Measurements from ENCODE around the gene SEMA3C.

The SEMA3C gene

DNA sequence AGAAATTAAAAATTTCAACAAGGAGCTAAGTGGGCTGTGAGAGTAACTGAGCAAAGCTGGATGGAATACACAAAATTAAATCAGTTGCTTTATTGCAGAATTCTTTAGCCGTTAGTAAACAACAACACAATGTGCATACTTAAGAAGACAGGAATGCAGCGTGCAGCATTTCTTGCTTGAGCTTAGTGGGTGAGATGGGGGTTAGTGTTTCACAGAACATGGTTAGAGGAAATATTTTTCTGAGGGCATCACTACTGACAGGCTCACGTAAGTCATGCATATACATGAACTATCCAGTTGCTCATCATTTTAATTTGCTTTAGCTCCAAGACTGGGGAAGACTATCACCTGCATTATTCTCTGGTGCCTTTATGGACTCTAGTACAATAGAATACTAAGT lies 199.6 kb downstream of the SEMA3C start:
- Histone ChIP-seq H4K20me1 (ENCODE audit: insufficient read depth, low read length, poor library complexity, severe bottlenecking) (no peaks in the 10 kb centered on the region), H3K4me3 (ENCODE audit: low read length, poor library complexity, severe bottlenecking) (no peak overlapping the region), H3K9me3 (ENCODE audit: insufficient read depth, low read depth, low read length) (no peaks in the 10 kb centered on the region), H2AFZ (ENCODE audit: low read length) (no peak overlapping the region), H3K9ac (ENCODE audit: low read depth, low read length, poor library complexity, severe bottlenecking) (no peak overlapping the region), H3K9me2 (replicated peaks; ENCODE audit: low read depth, low read length) (no peaks in the 10 kb centered on the region), H3K4me2 (ENCODE audit: low read depth, low read length, poor library complexity, severe bottlenecking) (no peak overlapping the region), H3K4me1 (ENCODE audit: insufficient read depth, low read length, poor library complexity, severe bottlenecking) (no peaks in the 10 kb centered on the region), H3K79me2 (ENCODE audit: insufficient read depth, low read length) (no peaks in the 10 kb centered on the region), H3K27me3 (ENCODE audit: insufficient read depth, low read length, poor library complexity, severe bottlenecking) (no peaks in the 10 kb centered on the region), H3K36me3 (ENCODE audit: insufficient read depth, low read length) (no peaks in the 10 kb centered on the region), H3F3A (ENCODE audit: low read depth) (no peaks in the 10 kb centered on the region)
- no peak for TF ChIP-seq EZH2phosphoT487 (IDR thresholded peaks at IDR 0.05; ENCODE audit: borderline replicate concordance)
- TF ChIP-seq, protein P1, sequence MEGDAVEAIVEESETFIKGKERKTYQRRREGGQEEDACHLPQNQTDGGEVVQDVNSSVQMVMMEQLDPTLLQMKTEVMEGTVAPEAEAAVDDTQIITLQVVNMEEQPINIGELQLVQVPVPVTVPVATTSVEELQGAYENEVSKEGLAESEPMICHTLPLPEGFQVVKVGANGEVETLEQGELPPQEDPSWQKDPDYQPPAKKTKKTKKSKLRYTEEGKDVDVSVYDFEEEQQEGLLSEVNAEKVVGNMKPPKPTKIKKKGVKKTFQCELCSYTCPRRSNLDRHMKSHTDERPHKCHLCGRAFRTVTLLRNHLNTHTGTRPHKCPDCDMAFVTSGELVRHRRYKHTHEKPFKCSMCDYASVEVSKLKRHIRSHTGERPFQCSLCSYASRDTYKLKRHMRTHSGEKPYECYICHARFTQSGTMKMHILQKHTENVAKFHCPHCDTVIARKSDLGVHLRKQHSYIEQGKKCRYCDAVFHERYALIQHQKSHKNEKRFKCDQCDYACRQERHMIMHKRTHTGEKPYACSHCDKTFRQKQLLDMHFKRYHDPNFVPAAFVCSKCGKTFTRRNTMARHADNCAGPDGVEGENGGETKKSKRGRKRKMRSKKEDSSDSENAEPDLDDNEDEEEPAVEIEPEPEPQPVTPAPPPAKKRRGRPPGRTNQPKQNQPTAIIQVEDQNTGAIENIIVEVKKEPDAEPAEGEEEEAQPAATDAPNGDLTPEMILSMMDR (conservative IDR thresholded peaks at IDR 0.05; ENCODE audit: low read length), result no peak

- no peaks in the 10 kb centered on the region for H3K9me3 ChIP-seq (ENCODE audit: insufficient read depth, low read depth, low read length)
- no peak overlapping the region for H3K4me3 ChIP-seq (ENCODE audit: low read length, poor library complexity, severe bottlenecking)
- H3K27me3 ChIP-seq (ENCODE audit: insufficient read depth, low read length, poor library complexity, severe bottlenecking), result no peaks in the 10 kb centered on the region
- H3F3A ChIP-seq (ENCODE audit: low read depth), result no peaks in the 10 kb centered on the region
- no peaks in the 10 kb centered on the region for H3K4me1 ChIP-seq (ENCODE audit: insufficient read depth, low read length, poor library complexity, severe bottlenecking)
- H2AFZ ChIP-seq (ENCODE audit: low read length), result no peak overlapping the region
- no peaks in the 10 kb centered on the region for H3K36me3 ChIP-seq (ENCODE audit: insufficient read depth, low read length)
- no peaks in the 10 kb centered on the region for H4K20me1 ChIP-seq (ENCODE audit: insufficient read depth, low read length, poor library complexity, severe bottlenecking)
- no peak for TF ChIP-seq EZH2phosphoT487 (IDR thresholded peaks at IDR 0.05; ENCODE audit: borderline replicate concordance)
- H3K9me2 ChIP-seq (replicated peaks; ENCODE audit: low read depth, low read length), result no peaks in the 10 kb centered on the region
- H3K4me2 ChIP-seq (ENCODE audit: low read depth, low read length, poor library complexity, severe bottlenecking), result no peak overlapping the region
- H3K79me2 ChIP-seq (ENCODE audit: insufficient read depth, low read length), result no peaks in the 10 kb centered on the region
- H3K9ac ChIP-seq (ENCODE audit: low read depth, low read length, poor library complexity, severe bottlenecking), result no peak overlapping the region
Observed at GRCh38 chr7:80711531-80711930, 207.3 kb downstream of the SEMA3C start.

- Histone ChIP-seq H3K79me2 (ENCODE audit: insufficient read depth, low read length) (no peaks in the 10 kb centered on the region), H3K36me3 (ENCODE audit: insufficient read depth, low read length) (no peaks in the 10 kb centered on the region), H3K9ac (ENCODE audit: low read depth, low read length, poor library complexity, severe bottlenecking) (no peak overlapping the region), H3K4me2 (ENCODE audit: low read depth, low read length, poor library complexity, severe bottlenecking) (no peak overlapping the region), H4K20me1 (ENCODE audit: insufficient read depth, low read length, poor library complexity, severe bottlenecking) (no peaks in the 10 kb centered on the region), H3K9me2 (replicated peaks; ENCODE audit: low read depth, low read length) (no peaks in the 10 kb centered on the region), H3F3A (ENCODE audit: low read depth) (no peaks in the 10 kb centered on the region), H3K4me3 (ENCODE audit: low read length, poor library complexity, severe bottlenecking) (no peak overlapping the region), H3K9me3 (ENCODE audit: insufficient read depth, low read depth, low read length) (no peaks in the 10 kb centered on the region), H2AFZ (ENCODE audit: low read length) (no peak overlapping the region), H3K27me3 (ENCODE audit: insufficient read depth, low read length, poor library complexity, severe bottlenecking) (no peaks in the 10 kb centered on the region), H3K4me1 (ENCODE audit: insufficient read depth, low read length, poor library complexity, severe bottlenecking) (no peaks in the 10 kb centered on the region)
- TF ChIP-seq, protein P1 (conservative IDR thresholded peaks at IDR 0.05; ENCODE audit: low read length), result no peak
- TF ChIP-seq EZH2phosphoT487 (IDR thresholded peaks at IDR 0.05; ENCODE audit: borderline replicate concordance), result no peak
Observed at GRCh38 chr7:80708123-80708522, 210.7 kb downstream of the SEMA3C start.

DNA sequence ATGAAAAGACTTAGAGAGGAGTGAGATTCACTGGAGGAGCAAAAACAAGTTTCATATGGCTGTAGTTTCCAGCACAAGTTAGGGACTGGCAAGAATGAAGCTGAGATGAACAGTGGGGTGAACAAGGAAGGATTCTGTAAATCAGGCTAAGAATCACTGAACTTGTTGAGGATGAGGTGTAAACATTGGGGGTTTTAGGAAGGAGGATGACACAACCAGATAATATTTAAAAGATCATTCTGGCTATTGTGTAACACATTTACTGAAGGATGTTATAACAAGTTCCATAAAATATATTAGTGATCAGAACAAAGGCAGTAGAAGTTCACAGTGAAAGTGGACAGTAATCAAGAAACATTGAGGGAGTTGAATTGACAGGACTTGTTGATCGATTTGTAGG lies 211.5 kb downstream of the SEMA3C start:
- Histone ChIP-seq H3K9me3 (ENCODE audit: insufficient read depth, low read depth, low read length) (no peaks in the 10 kb centered on the region), H3K27me3 (ENCODE audit: insufficient read depth, low read length, poor library complexity, severe bottlenecking) (no peaks in the 10 kb centered on the region), H3F3A (ENCODE audit: low read depth) (no peaks in the 10 kb centered on the region), H3K79me2 (ENCODE audit: insufficient read depth, low read length) (no peaks in the 10 kb centered on the region), H3K9me2 (replicated peaks; ENCODE audit: low read depth, low read length) (no peaks in the 10 kb centered on the region), H2AFZ (ENCODE audit: low read length) (no peak overlapping the region), H3K4me1 (ENCODE audit: insufficient read depth, low read length, poor library complexity, severe bottlenecking) (no peaks in the 10 kb centered on the region), H4K20me1 (ENCODE audit: insufficient read depth, low read length, poor library complexity, severe bottlenecking) (no peaks in the 10 kb centered on the region), H3K4me3 (ENCODE audit: low read length, poor library complexity, severe bottlenecking) (no peak overlapping the region), H3K36me3 (ENCODE audit: insufficient read depth, low read length) (no peaks in the 10 kb centered on the region), H3K9ac (ENCODE audit: low read depth, low read length, poor library complexity, severe bottlenecking) (no peak overlapping the region), H3K4me2 (ENCODE audit: low read depth, low read length, poor library complexity, severe bottlenecking) (no peak overlapping the region)
- no peak for TF ChIP-seq EZH2phosphoT487 (IDR thresholded peaks at IDR 0.05; ENCODE audit: borderline replicate concordance)
- TF ChIP-seq, protein P1 (conservative IDR thresholded peaks at IDR 0.05; ENCODE audit: low read length), result no peak

All from Loucy (cell line).